ENCODE results near the gene RNF125.

RNF125 gene

DNA sequence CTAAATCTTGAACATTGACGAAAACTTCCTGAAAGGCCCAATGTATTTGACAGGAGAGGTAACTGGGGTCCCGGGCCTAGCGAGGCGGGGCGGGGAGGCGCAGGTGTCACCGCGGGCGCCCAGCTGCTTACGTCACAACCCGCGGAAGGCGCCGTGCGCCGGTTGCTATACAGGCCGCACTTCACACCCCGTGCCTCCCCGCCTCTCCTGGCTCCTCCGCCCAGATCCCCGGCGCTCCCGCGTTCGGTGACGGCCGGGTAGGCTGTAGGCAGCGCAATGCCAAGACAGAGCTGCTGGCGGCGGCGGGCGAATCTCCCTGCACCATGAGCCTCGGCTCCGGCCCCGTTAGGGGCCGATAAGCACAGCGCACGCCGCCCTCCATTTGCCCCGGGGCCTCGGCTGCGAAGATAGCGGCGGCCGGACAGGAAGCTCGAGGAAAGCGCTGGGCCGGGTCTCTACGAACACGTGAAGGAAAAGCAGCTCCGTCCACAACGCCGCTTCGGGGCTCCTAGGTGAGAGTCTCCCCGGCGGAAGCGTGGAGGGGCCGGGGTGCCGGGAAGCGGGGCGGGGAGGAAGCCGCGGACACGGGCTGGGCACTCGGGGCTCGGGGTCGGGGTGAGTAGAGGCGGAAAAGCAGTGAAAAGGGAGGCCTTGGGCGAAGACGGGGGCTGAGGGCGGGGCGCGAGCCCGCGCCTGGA, 73.2 kb downstream of the RNF125 start, which contains the start of gene RNF138:
Gene RNF138 (plus strand): TSS at position 151 of the 698 bp plus-strand sequence. CDS start 903 bp downstream, outside the sequence.
- peak; percentile 86 for DNase-seq

DNA sequence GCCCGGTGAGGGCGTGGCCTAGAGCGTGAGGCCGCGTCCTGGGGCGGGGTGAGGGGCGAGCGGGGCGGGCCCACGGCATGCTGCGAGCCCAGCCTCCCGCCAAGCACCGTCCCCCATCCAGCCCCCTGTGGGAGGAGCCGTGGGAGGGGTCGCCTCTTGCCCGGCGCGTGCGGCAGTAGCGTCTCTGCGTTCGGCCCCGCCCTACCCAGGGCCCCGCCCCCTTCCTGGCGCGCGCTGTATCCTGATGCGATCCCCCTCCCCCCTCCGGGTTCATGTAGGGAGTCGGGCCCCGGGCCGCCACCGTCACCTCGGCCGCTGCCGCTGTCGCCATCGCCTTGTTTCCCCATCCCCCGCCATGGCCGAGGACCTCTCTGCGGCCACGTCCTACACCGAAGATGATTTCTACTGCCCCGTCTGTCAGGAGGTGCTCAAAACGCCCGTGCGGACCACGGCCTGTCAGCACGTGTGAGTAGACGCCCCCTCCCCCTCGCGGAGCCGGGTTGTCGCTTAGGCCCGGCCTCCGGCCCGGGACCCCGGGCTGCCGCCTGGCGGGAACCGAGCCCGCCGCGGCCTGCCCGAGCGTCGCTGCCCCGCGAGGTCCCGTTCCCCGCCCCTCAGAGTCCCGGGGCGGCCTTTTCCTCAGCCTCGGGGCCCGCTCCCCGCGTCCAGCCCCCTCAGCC, 73.9 kb downstream of the RNF125 start:
- peak; percentile 97 for DNase-seq

GRCh38 chr18:32093102-32093511, 74.5 kb downstream of the RNF125 start:
- no peak for DNase-seq

DNA sequence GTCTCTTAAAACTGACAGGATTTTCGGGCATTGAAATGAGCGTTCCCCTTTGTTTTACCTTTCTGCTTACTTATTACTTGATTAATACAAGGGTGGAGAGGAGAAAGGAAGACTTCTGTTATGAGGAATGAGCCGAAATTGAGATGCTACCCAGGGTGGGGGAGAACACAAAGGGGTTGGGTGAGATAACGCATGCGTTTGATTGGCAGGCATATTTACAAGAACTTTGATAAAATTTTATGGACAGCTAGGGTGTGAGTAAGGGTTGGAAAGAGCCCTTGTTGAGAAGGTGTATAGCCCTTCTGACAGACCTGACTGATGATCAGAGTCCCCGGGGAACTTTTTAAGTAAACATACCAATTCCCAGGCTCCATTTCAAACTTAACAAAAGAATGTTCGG, 74.9 kb downstream of the RNF125 start:
- no peak for DNase-seq

DNA sequence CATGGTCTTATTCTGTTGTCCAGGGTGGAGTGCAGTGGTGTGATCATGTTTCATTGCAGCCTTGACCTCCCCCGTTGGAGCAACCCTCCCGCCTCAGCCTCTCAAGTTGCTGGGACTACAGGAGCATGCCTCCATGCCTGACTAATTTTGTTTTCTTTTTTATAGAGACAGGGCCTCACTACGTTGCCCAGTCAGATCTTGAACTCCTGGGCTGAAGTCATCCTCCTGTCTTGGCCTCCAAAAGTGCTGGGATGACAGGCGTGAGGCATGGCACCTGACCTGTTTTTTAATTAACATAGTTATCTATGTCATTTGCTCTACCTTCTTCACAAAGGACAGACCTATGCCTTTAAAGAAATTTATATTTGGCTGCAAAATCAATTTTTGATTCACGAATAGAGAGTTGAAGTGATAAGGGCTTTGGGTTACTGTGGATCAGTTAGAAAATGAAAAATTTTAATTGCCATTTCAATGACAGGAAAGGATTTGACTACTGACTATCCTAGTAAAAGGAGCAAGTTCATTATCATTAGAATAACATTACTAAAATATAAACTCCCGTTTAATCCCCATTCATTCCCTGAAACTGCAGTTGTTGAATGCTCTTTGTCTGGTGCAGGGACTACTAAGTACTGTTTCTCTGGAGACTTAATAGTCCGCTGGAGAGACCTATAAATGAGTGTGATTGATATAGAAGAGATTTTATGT, 76.7 kb downstream of the RNF125 start:
- no peak for DNase-seq

DNA sequence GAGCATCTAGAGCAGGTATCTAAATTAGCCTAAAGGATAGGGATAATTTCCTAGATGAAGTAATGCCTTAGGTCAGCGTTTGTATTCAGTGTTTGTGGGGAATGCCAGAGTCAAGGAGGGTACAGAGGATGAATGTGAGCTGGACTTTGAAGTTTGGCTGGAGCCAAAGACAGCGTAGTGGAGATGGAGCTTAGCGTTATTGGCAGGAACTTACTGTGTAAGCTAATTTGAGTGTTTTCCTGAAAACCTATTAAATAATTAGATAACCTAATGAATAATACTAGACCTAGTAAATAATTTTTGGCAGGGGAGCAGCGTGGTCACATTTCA, 77.2 kb downstream of the RNF125 start:
- DNase-seq, result no peak

- DNase-seq, result no peak
Measured at GRCh38 chr18:32096946-32097345, 78.3 kb downstream of the RNF125 start.

- DNase-seq, result no peak
Measured at GRCh38 chr18:32104516-32104915, 85.9 kb downstream of the RNF125 start.

DNA sequence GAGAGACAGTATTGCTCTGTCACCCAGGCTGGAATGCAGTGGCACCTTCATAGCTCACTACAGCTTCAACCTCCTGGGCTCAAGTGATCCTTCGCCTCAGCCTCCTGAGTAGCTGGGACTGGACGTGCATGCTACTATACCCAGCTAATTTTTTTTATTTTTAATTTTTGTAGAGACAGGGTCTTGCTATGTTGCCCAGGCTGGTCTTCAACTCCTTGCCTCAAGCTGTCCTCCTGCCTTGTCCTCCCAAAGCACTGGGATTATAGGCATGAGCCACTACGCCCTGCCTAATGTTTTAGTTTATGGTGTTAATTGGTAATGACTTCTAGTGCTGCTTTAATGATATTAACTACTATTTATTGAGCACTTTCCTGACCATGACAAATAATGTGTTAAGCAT, 91.4 kb downstream of the RNF125 start:
- DNase-seq, result no peak

GRCh38 chr18:32111706-32112105, 93.1 kb downstream of the RNF125 start:
- no peak for DNase-seq

DNA sequence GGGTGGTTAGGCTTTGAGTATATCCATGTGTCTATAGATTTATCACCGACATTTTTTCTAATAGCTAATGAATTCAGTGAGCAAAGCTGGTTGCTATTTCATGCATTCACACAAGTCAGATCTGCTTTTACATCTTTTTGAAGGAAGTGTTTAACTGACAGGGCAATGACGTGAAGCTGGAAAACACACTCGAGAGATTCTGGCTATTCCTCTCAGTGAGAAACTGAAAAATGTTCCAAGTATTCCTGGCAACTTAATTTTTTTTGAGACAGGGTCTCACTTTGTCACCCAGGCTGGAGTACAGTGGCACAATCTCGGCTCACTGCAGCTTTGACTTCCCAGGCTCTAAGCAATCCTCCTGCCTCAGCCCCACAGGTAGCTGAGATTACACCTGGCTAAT, 94.2 kb downstream of the RNF125 start:
- DNase-seq, result no peak

GRCh38 chr18:32114293-32114942, 95.8 kb downstream of the RNF125 start:
- DNase-seq, result no peak

GRCh38 chr18:32122039-32122438, 103.4 kb downstream of the RNF125 start:
- no peak for DNase-seq

All from activated gamma-delta T cell (primary cell).